ENCODE results near the gene APBA2. TPM values are rescaled to one million over a fixed set of nuclear protein-coding genes. Genes with fewer than 3 reads are reported as not detected.

The APBA2 gene
- total and polyA plus RNA-seq, 2 of the 4 experiments (the other 2 are of a cell fraction): 21.7 to 33.0 TPM

GRCh38 chr15:28985691-28986090, 99.9 kb downstream of the APBA2 start:
- TF ChIP-seq POLR2A (IDR thresholded peaks at IDR 0.05; ENCODE audit: low read depth, low read length) (no peak), CEBPB (IDR thresholded peaks at IDR 0.05; ENCODE audit: low read depth, low read length) (no peak), FOS (IDR thresholded peaks at IDR 0.05; ENCODE audit: low read depth, low read length) (no peak), CHD1 (IDR thresholded peaks at IDR 0.05; ENCODE audit: low read depth, low read length) (no peak), RAD21 (IDR thresholded peaks at IDR 0.05; ENCODE audit: low read length) (no peak), ELK1 (IDR thresholded peaks at IDR 0.05; ENCODE audit: borderline replicate concordance, low read depth, low read length) (no peak), MAFK (IDR thresholded peaks at IDR 0.05; ENCODE audit: low read depth, low read length) (no peak), MXI1 (IDR thresholded peaks at IDR 0.05; ENCODE audit: borderline replicate concordance, low read depth, low read length) (no peak), MAZ (IDR thresholded peaks at IDR 0.05; ENCODE audit: borderline replicate concordance, low read depth, low read length) (no peak), SMC3 (IDR thresholded peaks at IDR 0.05; ENCODE audit: low read depth, low read length) (no peak), USF2 (IDR thresholded peaks at IDR 0.05; ENCODE audit: low read depth, low read length) (no peak), RCOR1 (IDR thresholded peaks at IDR 0.05; ENCODE audit: insufficient replicate concordance, low read length) (no peak), RFX5 (IDR thresholded peaks at IDR 0.05; ENCODE audit: low read depth, low read length) (no peak), BHLHE40 (IDR thresholded peaks at IDR 0.05; ENCODE audit: low read depth, low read length) (no peak), NFE2L2 (IDR thresholded peaks at IDR 0.05; ENCODE audit: low read depth, low read length) (no peak)
- TF ChIP-seq, protein P1, sequence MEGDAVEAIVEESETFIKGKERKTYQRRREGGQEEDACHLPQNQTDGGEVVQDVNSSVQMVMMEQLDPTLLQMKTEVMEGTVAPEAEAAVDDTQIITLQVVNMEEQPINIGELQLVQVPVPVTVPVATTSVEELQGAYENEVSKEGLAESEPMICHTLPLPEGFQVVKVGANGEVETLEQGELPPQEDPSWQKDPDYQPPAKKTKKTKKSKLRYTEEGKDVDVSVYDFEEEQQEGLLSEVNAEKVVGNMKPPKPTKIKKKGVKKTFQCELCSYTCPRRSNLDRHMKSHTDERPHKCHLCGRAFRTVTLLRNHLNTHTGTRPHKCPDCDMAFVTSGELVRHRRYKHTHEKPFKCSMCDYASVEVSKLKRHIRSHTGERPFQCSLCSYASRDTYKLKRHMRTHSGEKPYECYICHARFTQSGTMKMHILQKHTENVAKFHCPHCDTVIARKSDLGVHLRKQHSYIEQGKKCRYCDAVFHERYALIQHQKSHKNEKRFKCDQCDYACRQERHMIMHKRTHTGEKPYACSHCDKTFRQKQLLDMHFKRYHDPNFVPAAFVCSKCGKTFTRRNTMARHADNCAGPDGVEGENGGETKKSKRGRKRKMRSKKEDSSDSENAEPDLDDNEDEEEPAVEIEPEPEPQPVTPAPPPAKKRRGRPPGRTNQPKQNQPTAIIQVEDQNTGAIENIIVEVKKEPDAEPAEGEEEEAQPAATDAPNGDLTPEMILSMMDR (conservative IDR thresholded peaks at IDR 0.05; ENCODE audit: low read depth, low read length): no peak
- H2BK15ac ChIP-seq (ENCODE audit: low read depth, low read length): 0 out of 3 replicates have a peak overlapping the region, but pooled peaks have one; percentile 19
- H3K9me1 ChIP-seq (ENCODE audit: insufficient read depth, low read length): peaks cover 3% of the 10 kb centered on the region; the same call in 1 of the 2 replicates
- WGBS, 2 experiments (ENCODE audit: extremely low coverage in 2 of 2, insufficient read length in 1 of 2): 80% methylated on average over 1 of the region's 8 CpGs; no CpG with 5 or more reads in 1 of the 2 experiments
- peak overlapping the region; percentile 45 for H4K91ac ChIP-seq (ENCODE audit: insufficient read depth, low read depth, low read length)
- 0 out of 2 replicates have a peak overlapping the region, but pooled peaks have one; percentile 43 for H3K4ac ChIP-seq (ENCODE audit: low read depth, low read length)
- ATAC-seq (ENCODE audit: low read depth) (0 out of 2 replicates have a peak, but pooled peaks have one; percentile 3), DNase-seq (no peak)
- H2BK5ac ChIP-seq (ENCODE audit: low read depth, low read length, poor library complexity, severe bottlenecking): peak overlapping the region; percentile 47
- H3K18ac ChIP-seq (ENCODE audit: low read depth, low read length): no peak overlapping the region
- H3K9ac ChIP-seq (ENCODE audit: low read depth, low read length): peak overlapping the region; percentile 72; the same call in 1 of the 2 replicates
- H4K20me1 ChIP-seq (ENCODE audit: insufficient read depth, low read length): peaks cover 7% of the 10 kb centered on the region; the same call in 1 of the 2 replicates
- ChIA-PET CTCF (no interaction called here), POLR2A (ENCODE audit: unreplicated experiment) (no interaction called here)
- in situ Hi-C loops (cut with MboI; ENCODE audit: low sequenced_read_pairs): no loop called here
- H3K4me3 ChIP-seq (ENCODE audit: insufficient read depth, low read depth, low read length): no peak overlapping the region
- intact Hi-C loops (cut with micrococcal nuclease): loop anchor here (10.0 kb wide), 1 partner anchor 99 kb away; no protein-coding TSS in a partner anchor
- peak overlapping the region in 1 of 2 experiments; percentile 76; a peak in 3 of 4 replicates for H4K8ac ChIP-seq (ENCODE audit: low read depth in 2 of 2, low read length in 2 of 2)
- peak overlapping the region; percentile 57 for H3K14ac ChIP-seq (replicated peaks; ENCODE audit: low read depth, low read length)
- peak overlapping the region; percentile 60; the same call in 1 of the 2 replicates for H3K27ac ChIP-seq (ENCODE audit: insufficient read depth, low read length)
- H3K36me3 ChIP-seq (ENCODE audit: control insufficient read depth, insufficient read depth, low read length): no peaks in the 10 kb centered on the region
- H4K5ac ChIP-seq (ENCODE audit: low read depth, low read length): peak overlapping the region; percentile 19; the same call in 1 of the 2 replicates
- peaks cover 6 to 37% of the 10 kb centered on the region in 2 experiments for H3K79me1 ChIP-seq (ENCODE audit: low read depth in 1 of 2, low read length in 2 of 2)
- no peak overlapping the region for H2BK20ac ChIP-seq (ENCODE audit: low read depth, low read length)
- H2AFZ ChIP-seq (replicated peaks; ENCODE audit: low read length, poor library complexity): no peak overlapping the region
- H3K27me3 ChIP-seq (ENCODE audit: control insufficient read depth, insufficient read depth, low read length): no peaks in the 10 kb centered on the region
- peak overlapping the region; percentile 41; the same call in 1 of the 2 replicates for H3K23ac ChIP-seq (ENCODE audit: low read depth, low read length)
- peak overlapping the region; percentile 20 for H2AK5ac ChIP-seq (ENCODE audit: low read depth, low read length)
- no peak overlapping the region for H3K4me2 ChIP-seq (ENCODE audit: low read depth, low read length)
- dilution Hi-C loops (cut with HindIII; ENCODE audit: low sequenced_read_pairs, unreplicated experiment): no loop called here
- peak overlapping the region; percentile 29; the same call in 1 of the 2 replicates for H3K56ac ChIP-seq (ENCODE audit: extremely low read depth, insufficient read depth, low read length)
- BruUV-seq (replicated peaks): no TSS peak
- peaks cover 11% of the 10 kb centered on the region for H3K4me1 ChIP-seq (ENCODE audit: control insufficient read depth, insufficient read depth, low read length)
- no peaks in the 10 kb centered on the region for H3K9me3 ChIP-seq (ENCODE audit: control insufficient read depth, insufficient read depth, low read length)
- H2BK120ac ChIP-seq (ENCODE audit: low read depth, low read length): peak overlapping the region; percentile 35; the same call in 1 of the 2 replicates
- H2AK9ac ChIP-seq (replicated peaks; ENCODE audit: low read depth, low read length, poor library complexity): no peak overlapping the region
